Kidney (tissue), 14 donors: ENCODE measurements around the gene MOB4. TPM values are rescaled to one million over a fixed set of nuclear protein-coding genes. Genes with fewer than 3 reads are reported as not detected.
A peak's percentile ranks its signal among the peaks of the same experiment; 100 is the strongest.

Source experiments
- DNase-seq, 5 donors: peaks; one replicate each; pipeline ENCODE4 v3.0.0-alpha.2; 2013 to 2020
- FAIRE-seq: peaks from 2 replicates; lab custom pipeline; 2012; peaks lifted over from hg19 to GRCh38; lab: Jason Lieb, UNC
- H3K27ac ChIP-seq, 2 donors: one replicate each; pipeline ENCODE4 v1.7.0; 2013; ENCODE audit warnings: low read depth in 2 of 2, low read length in 2 of 2, inconsistent platforms in 1 of 2
- H3K27me3 ChIP-seq: one replicate; pipeline ENCODE4 v1.7.1; 2013; ENCODE audit warnings: low read length, inconsistent platforms; ENCODE audit not compliant: control insufficient read depth, insufficient read depth
- H3K36me3 ChIP-seq, 3 donors: one replicate each; pipeline versions ENCODE4 v1.7.0 to v1.7.1; 2013; ENCODE audit warnings: low read length in 3 of 3, control low read depth in 1 of 3, inconsistent platforms in 1 of 3; ENCODE audit not compliant: insufficient read depth in 3 of 3, control insufficient read depth in 2 of 3
- H3K4me1 ChIP-seq, 3 donors: one replicate each; pipeline versions ENCODE4 v1.7.0 to v1.7.1; 2013; ENCODE audit warnings: low read length in 3 of 3, inconsistent platforms in 1 of 3, low read depth in 1 of 3; ENCODE audit not compliant: control insufficient read depth in 2 of 3, insufficient read depth in 2 of 3
- H3K4me3 ChIP-seq, 3 donors: one replicate each; pipeline versions ENCODE4 v1.7.0 to v1.8.1; 2013; ENCODE audit warnings: low read length in 3 of 3, control low read depth in 1 of 3, inconsistent platforms in 1 of 3
- H3K9ac ChIP-seq, 3 donors: one replicate each; pipeline versions ENCODE4 v1.7.0 to v1.7.1; 2013; ENCODE audit warnings: low read length in 3 of 3, control low read depth in 1 of 3, inconsistent platforms in 1 of 3
- H3K9me3 ChIP-seq, 3 donors: one replicate each; pipeline versions ENCODE4 v1.7.0 to v1.7.1; 2013; ENCODE audit warnings: low read length in 3 of 3, control low read depth in 1 of 3, inconsistent platforms in 1 of 3; ENCODE audit not compliant: control insufficient read depth in 2 of 3, insufficient read depth in 1 of 3
- CTCF ChIP-seq: IDR thresholded peaks from 3 replicates; pipeline ENCODE4 v1.5.1; 2012; ENCODE audit warnings: mild to moderate bottlenecking, moderate library complexity, borderline replicate concordance; ENCODE audit not compliant: insufficient read depth; ENCODE audit errors: extremely low read depth
- intact Hi-C: fragments of 100-400 bp; cut with DNase I; formaldehyde crosslinking; loops from one replicate; pipeline ENCODE4 v1.11.1; 2022
- polyA plus RNA-seq: library from polyadenylated mRNA; stranded (reverse); fragments of 350-450 nt; fragmentation: Illumina TruSeq; extraction: RNeasy Lipid Tissue Mini Kit (QIAGEN cat#74804); gene quantifications from one replicate; pipeline ENCODE4 v1.2.3, GENCODE V29; 2014; ENCODE audit warnings: low read depth, low replicate concordance; ENCODE audit not compliant: insufficient read depth
- total RNA-seq: library from RNA; stranded (reverse); fragmentation: NEBNext Ultra II Directional; extraction: Animal tissue kit (Norgen Biotek cat#: 25700); gene quantifications from one replicate; pipeline ENCODE4 v1.2.1, GENCODE V29; 2021
- donor health status: control.
- donor health status: control.
- donor health status: control.
- donor health status: control.
- donor health status: control.
- donor health status: DM: yes; HTN: yes; CAD: no.
- donor health status: Normal renal cell carcinoma (clear cell type).

The MOB4 gene
- total and polyA plus RNA-seq, 2 donors from 2014 or later: 16.5 to 23.0 TPM

- no peak for DNase-seq
- H3K9me3 ChIP-seq: no peaks in the 10 kb centered on the region
- H3K27me3 ChIP-seq: no peaks in the 10 kb centered on the region
- no peak for TF ChIP-seq CTCF
- no peak overlapping the region for H3K4me3 ChIP-seq
- no peaks in the 10 kb centered on the region for H3K4me1 ChIP-seq
- peaks cover 0 to 4% (median 0%) of the 10 kb centered on the region in 3 donors for H3K36me3 ChIP-seq
- H3K27ac ChIP-seq: no peak overlapping the region
- FAIRE-seq: no peak
- intact Hi-C loops: no loop called here
- no peak overlapping the region for H3K9ac ChIP-seq
These were observed 39.6 kb downstream of the MOB4 start for GRCh38 chr2:197555467-197555866.

DNA sequence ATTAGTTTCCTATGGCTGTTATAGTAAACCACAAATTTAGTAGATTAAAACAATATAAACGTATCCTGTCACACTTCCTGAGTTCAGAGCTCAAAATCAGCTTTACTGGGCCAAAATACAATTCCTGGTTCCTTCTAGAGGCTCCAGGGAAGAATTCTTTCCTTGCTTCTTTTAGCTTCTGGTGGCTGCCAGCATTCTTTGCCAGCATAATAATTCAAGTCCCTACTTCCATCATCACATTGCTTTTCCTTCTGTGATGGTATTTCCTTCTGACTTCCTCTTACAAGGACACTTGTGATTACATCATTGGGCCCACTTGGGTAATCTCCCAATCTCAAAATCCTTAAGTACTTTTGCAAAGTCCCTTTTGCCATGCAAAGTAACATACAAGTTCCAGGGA lies 40.6 kb downstream of the MOB4 start:
- intact Hi-C loops: no loop called here
- no peaks in the 10 kb centered on the region for H3K9me3 ChIP-seq
- peak in 2 of 5 donors; percentile 3 to 20 for DNase-seq
- H3K9ac ChIP-seq: no peak overlapping the region
- no peaks in the 10 kb centered on the region for H3K4me1 ChIP-seq
- H3K27ac ChIP-seq: no peak overlapping the region
- peaks cover 0 to 3% (median 0%) of the 10 kb centered on the region in 3 donors for H3K36me3 ChIP-seq
- no peak for FAIRE-seq
- H3K4me3 ChIP-seq: no peak overlapping the region
- no peaks in the 10 kb centered on the region for H3K27me3 ChIP-seq
- no peak for TF ChIP-seq CTCF

DNA sequence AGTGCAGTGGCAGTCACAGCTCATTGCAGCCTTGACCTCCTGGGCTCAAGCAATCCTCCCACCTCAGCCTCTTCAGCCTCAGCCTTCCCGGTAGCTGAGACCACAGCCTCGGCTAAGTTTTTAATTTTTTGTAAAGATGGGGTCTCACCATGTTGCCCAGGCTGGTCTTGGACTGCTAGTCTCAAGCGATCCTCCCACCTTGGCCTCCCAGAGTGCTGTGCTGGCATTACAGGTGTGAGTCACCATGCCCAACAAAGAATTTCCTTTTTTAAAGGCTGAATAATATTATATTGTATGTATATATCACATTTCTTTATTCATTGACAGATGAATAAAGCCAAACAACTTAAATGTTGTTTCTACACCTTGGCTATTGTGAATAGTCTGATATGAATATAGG lies 42.5 kb downstream of the MOB4 start:
- no peak for TF ChIP-seq CTCF
- no peak overlapping the region for H3K9ac ChIP-seq
- FAIRE-seq (no peak), DNase-seq (no peak)
- no peak overlapping the region for H3K27ac ChIP-seq
- peaks cover 0 to 3% (median 0%) of the 10 kb centered on the region in 3 donors for H3K36me3 ChIP-seq
- no peaks in the 10 kb centered on the region for H3K4me1 ChIP-seq
- intact Hi-C loops: no loop called here
- H3K4me3 ChIP-seq: no peak overlapping the region
- no peaks in the 10 kb centered on the region for H3K27me3 ChIP-seq
- no peaks in the 10 kb centered on the region for H3K9me3 ChIP-seq

DNA sequence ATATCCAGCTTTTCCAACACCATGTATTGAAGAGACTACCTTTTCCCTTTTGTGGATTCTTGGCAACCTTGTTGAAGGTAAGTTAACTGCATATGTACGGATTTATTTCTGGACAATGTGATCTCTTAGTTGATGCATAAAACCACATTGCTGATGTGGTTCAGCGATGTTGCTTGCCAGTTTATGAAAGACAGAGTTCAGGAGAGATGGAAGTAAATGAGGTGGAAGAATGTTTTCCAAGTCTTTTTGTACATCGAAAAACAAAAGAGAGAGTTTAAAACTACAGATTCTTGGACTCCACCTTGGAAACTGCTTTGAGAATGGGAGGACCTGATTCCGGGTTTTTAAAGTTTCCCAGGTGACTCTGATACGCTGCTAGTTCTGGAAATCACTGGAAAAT lies 43.8 kb downstream of the MOB4 start:
- no peak for TF ChIP-seq CTCF
- H3K4me3 ChIP-seq: no peak overlapping the region
- H3K36me3 ChIP-seq: no peaks in the 10 kb centered on the region
- no peak for FAIRE-seq
- H3K9ac ChIP-seq: no peak overlapping the region
- no peak overlapping the region for H3K27ac ChIP-seq
- no peak for DNase-seq
- H3K4me1 ChIP-seq: no peaks in the 10 kb centered on the region
- no peaks in the 10 kb centered on the region for H3K27me3 ChIP-seq
- H3K9me3 ChIP-seq: no peaks in the 10 kb centered on the region
- intact Hi-C loops: no loop called here
